K562 (cell line): ENCODE measurements around the gene SLC5A6. TPM values are rescaled to one million over a fixed set of nuclear protein-coding genes. Genes with fewer than 3 reads are reported as not detected.

Experiments
- CBX3 ChIP-seq, 2 experiments: IDR thresholded peaks; 1 replicate in 1 of 2; 2 replicates in 1 of 2; pipeline ENCODE4 v1.6.1; 2012; ENCODE audit warnings: inconsistent platforms in 2 of 2, low read length in 2 of 2, borderline replicate concordance in 1 of 2, control low read depth in 1 of 2
- CHCHD3 ChIP-seq: fragments of 250-450 bp; sonication (Bioruptor Pico); IDR thresholded peaks from 2 replicates; pipeline ENCODE4 v2.1.2; 2022; ENCODE audit warnings: mild to moderate bottlenecking
- FOXA1 ChIP-seq: fragments of 450-650 bp; IDR thresholded peaks from 2 replicates; pipeline ENCODE4 v1.6.1; 2016; ENCODE audit warnings: mild to moderate bottlenecking, borderline replicate concordance
- FOXO4 ChIP-seq: fragments of 450-650 bp; formaldehyde crosslinking; IDR thresholded peaks from 2 replicates; pipeline ENCODE4 v1.4.0; 2020; ENCODE audit warnings: mild to moderate bottlenecking, moderate library complexity
- HNRNPH1 ChIP-seq: fragments of 200-400 bp; formaldehyde crosslinking; optimal IDR thresholded peaks from 2 replicates; pipeline ENCODE3; 2017; ENCODE audit warnings: low read depth, mild to moderate bottlenecking, low read length, moderate library complexity
- JUND ChIP-seq, 2 experiments: IDR thresholded peaks; 2 replicates in 1 of 2; 3 replicates in 1 of 2; pipeline ENCODE4 v1.6.1; 2011; ENCODE audit warnings: borderline replicate concordance in 2 of 2, low read depth in 2 of 2, low read length in 2 of 2, improper control_type of control experiment in 1 of 2, missing biosample characterization in 1 of 2, missing genetic modification characterization in 1 of 2, missing genetic modification reagents in 1 of 2
- KDM1A ChIP-seq, 2 experiments: fragments of 450-650 bp; IDR thresholded peaks; 2 replicates each; pipeline ENCODE4 v1.6.1; 2016; ENCODE audit warnings: mild to moderate bottlenecking in 2 of 2
- MBD1 ChIP-seq: fragments of 250-450 bp; sonication (Bioruptor Pico); IDR thresholded peaks from 2 replicates; pipeline ENCODE4 v1.8.0; 2022; ENCODE audit warnings: inconsistent platforms
- MXI1 ChIP-seq: IDR thresholded peaks from 2 replicates; pipeline ENCODE4 v1.6.1; 2011; ENCODE audit warnings: low read depth, mild to moderate bottlenecking, improper control_type of control experiment, low read length
- POLR2AphosphoS5 ChIP-seq: IDR thresholded peaks from 2 replicates; pipeline ENCODE4 v1.6.1; 2011; ENCODE audit warnings: mild to moderate bottlenecking, low read depth, low read length, moderate library complexity; ENCODE audit not compliant: control insufficient read depth, insufficient read depth
- RFX5 ChIP-seq: IDR thresholded peaks from 2 replicates; pipeline ENCODE4 v1.6.1; 2011; ENCODE audit warnings: low read depth, mild to moderate bottlenecking, improper control_type of control experiment, low read length
- SIN3B ChIP-seq: fragments of 450-650 bp; IDR thresholded peaks from 2 replicates; pipeline ENCODE4 v1.6.1; 2017; ENCODE audit warnings: low read depth, mild to moderate bottlenecking, moderate library complexity
- SLC30A9 ChIP-seq: fragments of 250-450 bp; sonication (Bioruptor Pico); IDR thresholded peaks from 2 replicates; pipeline ENCODE4 v1.8.0; 2022; ENCODE audit warnings: mild to moderate bottlenecking, moderate library complexity
- SMARCA4 ChIP-seq: fragments of 450-650 bp; IDR thresholded peaks from 2 replicates; pipeline ENCODE4 v1.6.1; 2016
- SMARCB1 ChIP-seq: IDR thresholded peaks from 2 replicates; pipeline ENCODE4 v1.6.1; 2011; ENCODE audit warnings: improper control_type of control experiment, low read depth; ENCODE audit not compliant: insufficient read length
- TCF3 ChIP-seq: sonication (generic); formaldehyde crosslinking; IDR thresholded peaks from 2 replicates; pipeline ENCODE4 v1.4.0; 2020; ENCODE audit warnings: mild to moderate bottlenecking, missing genetic modification reagents
- TFE3 ChIP-seq: fragments of 450-650 bp; formaldehyde crosslinking; IDR thresholded peaks from 2 replicates; pipeline ENCODE4 v1.4.0; 2020; ENCODE audit warnings: mild to moderate bottlenecking, mixed read lengths
- ZNF518B ChIP-seq: fragments of 250-450 bp; sonication (Bioruptor Pico); IDR thresholded peaks from 2 replicates; pipeline ENCODE4 v1.5.0; 2021; ENCODE audit warnings: mild to moderate bottlenecking, moderate library complexity
- ZNF57 ChIP-seq: fragments of 450-650 bp; formaldehyde crosslinking; IDR thresholded peaks from 2 replicates; pipeline ENCODE4 v1.4.0; 2020; ENCODE audit warnings: mild to moderate bottlenecking, moderate library complexity
- polyA plus RNA-seq, 8 experiments: library from polyadenylated mRNA; depleted of rRNA in 4 of 8; stranded (reverse) in 5 of 8; unstranded in 3 of 8; fragments of >200 nt; fragmentation: Nextera tagmentation in 2 of 8; fragmentation: Illumina TruSeq in 1 of 8; extraction: Ambion mirVana in 2 of 8; extraction: Trizol in 1 of 8; gene quantifications; 2 replicates each; pipeline versions ENCODE4 v1.2.1 to v1.2.3, GENCODE V29; 2011 to 2014; ENCODE audit warnings: inconsistent platforms in 1 of 8, missing spikeins in 1 of 8
- total RNA-seq, 7 experiments: library from RNA; depleted of rRNA in 6 of 7; stranded (reverse); fragments of >200 nt in 6 of 7; fragmentation: Illumina TruSeq in 2 of 7; extraction: Trizol in 2 of 7; gene quantifications; 2 replicates each; pipeline versions ENCODE4 v1.2.1 to v1.2.3, GENCODE V29; 2011 to 2021; ENCODE audit warnings: low replicate concordance in 1 of 7

Gene SLC5A6
- total and polyA plus RNA-seq, 9 of the 15 experiments (the other 6 are each of a cell fraction or from before 2014, with no cell fraction given): 32.6 to 137 (median 107) TPM

- TF ChIP-seq TFE3 (no peak), HNRNPH1 (no peak), MXI1 (no peak), CBX3 (IDR thresholded peaks at IDR 0.05; ENCODE audit: borderline replicate concordance in 1 of 2, low read length in 2 of 2) (no peak), KDM1A (IDR thresholded peaks at IDR 0.05) (peak in 1 of 2 experiments; percentile 21; a peak in 1 of 4 replicates), POLR2AphosphoS5 (peak; percentile 53; the same call in 1 of the 2 replicates), FOXA1 (no peak), FOXO4 (no peak), ZNF518B (CRISPR knock-in tag) (no peak), MBD1 (no peak), TCF3 (CRISPR knock-in tag) (peak; percentile 93), SLC30A9 (CRISPR knock-in tag) (no peak), ZNF57 (no peak), JUND (IDR thresholded peaks at IDR 0.05; ENCODE audit: borderline replicate concordance, low read depth, low read length) (peak; percentile 34; the same call in 1 of the 2 replicates), JUND (tag; IDR thresholded peaks at IDR 0.05; ENCODE audit: borderline replicate concordance, low read depth, low read length) (no peak; the same call in 2 of the 3 replicates), RFX5 (no peak), SMARCB1 (no peak), SIN3B (no peak), CHCHD3 (CRISPR knock-in tag) (no peak), SMARCA4 (peak; percentile 80)
These were observed 43.1 kb upstream of the SLC5A6 start (continued) for GRCh38 chr2:27255187-27255586.
